BLaER1 treated with 17β-estradiol and CSF1 and Interleukin-3, amounts not matched to agents 10 nM and 100 nM (cell line): Measurements from ENCODE around the gene PLEKHG5.
A peak's percentile ranks its signal among the peaks of the same experiment; 100 is the strongest.

Experiments
- H3K27ac ChIP-seq, 11 experiments: shearing (Covaris generic); formaldehyde crosslinking; 2 replicates each; pipeline ENCODE4 v1.8.1; 2022
- H3K27me3 ChIP-seq, 11 experiments: shearing (Covaris generic); formaldehyde crosslinking; 2 replicates each; pipeline ENCODE4 v1.8.1; 2022
- H3K36me3 ChIP-seq, 11 experiments: shearing (Covaris generic); formaldehyde crosslinking; 2 replicates each; pipeline ENCODE4 v1.8.1; 2022
- H3K4me1 ChIP-seq, 10 experiments: shearing (Covaris generic); formaldehyde crosslinking; 2 replicates each; pipeline ENCODE4 v1.8.1; 2022
- H3K4me2 ChIP-seq, 11 experiments: shearing (Covaris generic); formaldehyde crosslinking; 2 replicates each; pipeline ENCODE4 v1.8.1; 2022
- H3K4me3 ChIP-seq, 10 experiments: shearing (Covaris generic); formaldehyde crosslinking; 2 replicates each; pipeline ENCODE4 v1.8.1; 2022
- H3K9ac ChIP-seq, 11 experiments: shearing (Covaris generic); formaldehyde crosslinking; 2 replicates each; pipeline ENCODE4 v1.8.1; 2022
- H3K9me3 ChIP-seq, 11 experiments: shearing (Covaris generic); formaldehyde crosslinking; replicated peaks in 1 of 11; 2 replicates each; pipeline ENCODE4 v1.8.1; 2022
- H4K20me1 ChIP-seq, 11 experiments: shearing (Covaris generic); formaldehyde crosslinking; 2 replicates each; pipeline ENCODE4 v1.8.1; 2022
- Cebpa-rat ChIP-seq, 11 experiments: shearing (Covaris generic); IDR thresholded peaks; 2 replicates each; pipeline ENCODE4 v1.8.1; 2022

PLEKHG5 gene

GRCh38 chr1:6512245-6512907 is 20.9 kb upstream of the PLEKHG5 start:
- H3K27me3 ChIP-seq, result peaks cover 0 to 45% (median 0%) of the 10 kb centered on the region in 11 experiments; a peak in 8 of 22 replicates
- H4K20me1 ChIP-seq, result peaks cover 0 to 52% (median 9%) of the 10 kb centered on the region in 11 experiments; a peak in 10 of 22 replicates
- H3K27ac ChIP-seq, result 0 out of 22 replicates have a peak overlapping the region, but pooled peaks of 1 of the 11 experiments have one; percentile 20
- H3K4me2 ChIP-seq, result no peak overlapping the region
- no peak overlapping the region for H3K4me3 ChIP-seq
- H3K4me1 ChIP-seq, result peaks cover 28 to 50% (median 35%) of the 10 kb centered on the region in 10 experiments
- no peak for TF ChIP-seq Cebpa-rat (IDR thresholded peaks at IDR 0.05)
- no peaks in the 10 kb centered on the region for H3K36me3 ChIP-seq
- H3K9ac ChIP-seq, result no peak overlapping the region
- H3K9me3 ChIP-seq, result no peaks in the 10 kb centered on the region

- Histone ChIP-seq H3K27me3 (peaks cover 0 to 46% (median 0%) of the 10 kb centered on the region in 11 experiments; a peak in 8 of 22 replicates), H3K4me1 (peaks cover 34 to 57% (median 41%) of the 10 kb centered on the region in 10 experiments), H3K4me3 (no peak overlapping the region), H4K20me1 (peaks cover 0 to 59% (median 11%) of the 10 kb centered on the region in 11 experiments; a peak in 11 of 22 replicates), H3K27ac (peak overlapping the region in 2 of 11 experiments; percentile 6 to 20; a peak in 1 of 22 replicates), H3K9me3 (no peaks in the 10 kb centered on the region), H3K36me3 (no peaks in the 10 kb centered on the region), H3K4me2 (peak overlapping the region in 2 of 11 experiments; percentile 10 to 94; a peak in 2 of 22 replicates), H3K9ac (0 out of 22 replicates have a peak overlapping the region, but pooled peaks of 2 of the 11 experiments have one; percentile 15 to 20)
- TF ChIP-seq Cebpa-rat (IDR thresholded peaks at IDR 0.05), result no peak
Measured at GRCh38 chr1:6511561-6512244, 20.2 kb upstream of the PLEKHG5 start.

- Histone ChIP-seq H3K4me3 (no peak overlapping the region), H3K9ac (no peak overlapping the region), H3K36me3 (no peaks in the 10 kb centered on the region), H3K4me1 (peaks cover 38 to 64% (median 48%) of the 10 kb centered on the region in 10 experiments), H3K27me3 (peaks cover 0 to 52% (median 0%) of the 10 kb centered on the region in 11 experiments; a peak in 8 of 22 replicates), H3K4me2 (peak overlapping the region in 2 of 11 experiments; percentile 91 to 94; a peak in 4 of 22 replicates), H4K20me1 (peaks cover 0 to 65% (median 14%) of the 10 kb centered on the region in 11 experiments; a peak in 11 of 22 replicates), H3K9me3 (no peaks in the 10 kb centered on the region), H3K27ac (0 out of 22 replicates have a peak overlapping the region, but pooled peaks of 1 of the 11 experiments have one; percentile 6)
- no peak for TF ChIP-seq Cebpa-rat (IDR thresholded peaks at IDR 0.05)
Measured at GRCh38 chr1:6511056-6511455, 19.6 kb upstream of the PLEKHG5 start.

- peaks cover 0 to 71% (median 14%) of the 10 kb centered on the region in 11 experiments; a peak in 11 of 22 replicates for H4K20me1 ChIP-seq
- H3K36me3 ChIP-seq, result no peaks in the 10 kb centered on the region
- peak overlapping the region in 8 of 11 experiments; percentile 79 to 94 (median 84); a peak in 13 of 22 replicates for H3K4me2 ChIP-seq
- H3K9me3 ChIP-seq, result no peaks in the 10 kb centered on the region
- peaks cover 0 to 58% (median 0%) of the 10 kb centered on the region in 11 experiments; a peak in 8 of 22 replicates for H3K27me3 ChIP-seq
- no peak for TF ChIP-seq Cebpa-rat (IDR thresholded peaks at IDR 0.05)
- peak overlapping the region in 2 of 11 experiments; percentile 48 to 54; a peak in 1 of 22 replicates for H3K27ac ChIP-seq
- H3K9ac ChIP-seq, result 0 out of 22 replicates have a peak overlapping the region, but pooled peaks of 1 of the 11 experiments have one; percentile 9
- peaks cover 38 to 68% (median 48%) of the 10 kb centered on the region in 10 experiments for H3K4me1 ChIP-seq
- H3K4me3 ChIP-seq, result no peak overlapping the region
Measured at GRCh38 chr1:6510493-6510892, 19.0 kb upstream of the PLEKHG5 start.

- peaks cover 0 to 77% (median 14%) of the 10 kb centered on the region in 11 experiments; a peak in 11 of 22 replicates for H4K20me1 ChIP-seq
- no peak overlapping the region for H3K4me3 ChIP-seq
- peak overlapping the region in 4 of 11 experiments; percentile 1 to 52 (median 37); a peak in 5 of 22 replicates for H3K9ac ChIP-seq
- peak overlapping the region in 3 of 11 experiments; percentile 21 to 54 (median 48); a peak in 5 of 22 replicates for H3K27ac ChIP-seq
- no peaks in the 10 kb centered on the region for H3K36me3 ChIP-seq
- no peaks in the 10 kb centered on the region for H3K9me3 ChIP-seq
- peaks cover 41 to 74% (median 53%) of the 10 kb centered on the region in 10 experiments for H3K4me1 ChIP-seq
- peak overlapping the region; percentile 64 to 96 (median 84) for H3K4me2 ChIP-seq
- TF ChIP-seq Cebpa-rat (IDR thresholded peaks at IDR 0.05), result no peak
- peaks cover 0 to 64% (median 0%) of the 10 kb centered on the region in 11 experiments; a peak in 8 of 22 replicates for H3K27me3 ChIP-seq
Measured at GRCh38 chr1:6509919-6510291, 18.4 kb upstream of the PLEKHG5 start.

GRCh38 chr1:6509220-6509918 is 17.9 kb upstream of the PLEKHG5 start:
- Histone ChIP-seq H3K27ac (peak overlapping the region in 3 of 11 experiments; percentile 21 to 54 (median 48); a peak in 6 of 22 replicates), H4K20me1 (peaks cover 0 to 81% (median 14%) of the 10 kb centered on the region in 11 experiments; a peak in 11 of 22 replicates), H3K9ac (peak overlapping the region in 5 of 11 experiments; percentile 1 to 52 (median 35); a peak in 8 of 22 replicates), H3K9me3 (no peaks in the 10 kb centered on the region), H3K4me1 (peaks cover 41 to 80% (median 58%) of the 10 kb centered on the region in 10 experiments), H3K27me3 (peaks cover 0 to 69% (median 0%) of the 10 kb centered on the region in 11 experiments; a peak in 8 of 22 replicates), H3K4me2 (peak overlapping the region; percentile 64 to 96 (median 84)), H3K36me3 (no peaks in the 10 kb centered on the region), H3K4me3 (peak overlapping the region in 2 of 10 experiments; percentile 13 to 21; a peak in 2 of 20 replicates)
- TF ChIP-seq Cebpa-rat (IDR thresholded peaks at IDR 0.05), result no peak

GRCh38 chr1:6508816-6509189 is 17.3 kb upstream of the PLEKHG5 start:
- Histone ChIP-seq H3K4me2 (peak overlapping the region; percentile 64 to 96 (median 84)), H3K4me1 (peaks cover 47 to 85% (median 64%) of the 10 kb centered on the region in 10 experiments), H3K36me3 (no peaks in the 10 kb centered on the region), H3K27me3 (peaks cover 0 to 74% (median 0%) of the 10 kb centered on the region in 11 experiments; a peak in 8 of 22 replicates), H3K9ac (peak overlapping the region in 4 of 11 experiments; percentile 1 to 52 (median 37); a peak in 4 of 22 replicates), H4K20me1 (peaks cover 0 to 87% (median 16%) of the 10 kb centered on the region in 11 experiments; a peak in 11 of 22 replicates), H3K4me3 (peak overlapping the region in 2 of 10 experiments; percentile 13 to 21; a peak in 1 of 20 replicates), H3K27ac (peak overlapping the region in 2 of 11 experiments; percentile 39 to 54; a peak in 3 of 22 replicates), H3K9me3 (no peaks in the 10 kb centered on the region)
- no peak for TF ChIP-seq Cebpa-rat (IDR thresholded peaks at IDR 0.05)
